ENCODE data around the gene RNF43.

Gene RNF43

GRCh38 chr17:58382872-58383242 lies 34.5 kb downstream of the RNF43 start:
- Histone ChIP-seq H3K9ac (ENCODE audit: insufficient read length) (no peak overlapping the region), H3K36me3 (ENCODE audit: insufficient read depth, low read length) (no peaks in the 10 kb centered on the region), H3K4me3 (no peak overlapping the region), H3K27ac (no peak overlapping the region), H3K9me3 (ENCODE audit: low read depth, low read length) (no peaks in the 10 kb centered on the region)
- TF ChIP-seq EZH2 (IDR thresholded peaks at IDR 0.05) = no peak
- TF ChIP-seq FOXP2 (optimal IDR thresholded peaks at IDR 0.05; ENCODE audit: control extremely low read depth, extremely low read length, insufficient read depth) = no peak
- TF ChIP-seq POLR2AphosphoS5 (IDR thresholded peaks at IDR 0.05; ENCODE audit: borderline replicate concordance, low read depth, low read length) = no peak
- no peak for DNase-seq (ENCODE audit: low read depth, low spot score)

DNA sequence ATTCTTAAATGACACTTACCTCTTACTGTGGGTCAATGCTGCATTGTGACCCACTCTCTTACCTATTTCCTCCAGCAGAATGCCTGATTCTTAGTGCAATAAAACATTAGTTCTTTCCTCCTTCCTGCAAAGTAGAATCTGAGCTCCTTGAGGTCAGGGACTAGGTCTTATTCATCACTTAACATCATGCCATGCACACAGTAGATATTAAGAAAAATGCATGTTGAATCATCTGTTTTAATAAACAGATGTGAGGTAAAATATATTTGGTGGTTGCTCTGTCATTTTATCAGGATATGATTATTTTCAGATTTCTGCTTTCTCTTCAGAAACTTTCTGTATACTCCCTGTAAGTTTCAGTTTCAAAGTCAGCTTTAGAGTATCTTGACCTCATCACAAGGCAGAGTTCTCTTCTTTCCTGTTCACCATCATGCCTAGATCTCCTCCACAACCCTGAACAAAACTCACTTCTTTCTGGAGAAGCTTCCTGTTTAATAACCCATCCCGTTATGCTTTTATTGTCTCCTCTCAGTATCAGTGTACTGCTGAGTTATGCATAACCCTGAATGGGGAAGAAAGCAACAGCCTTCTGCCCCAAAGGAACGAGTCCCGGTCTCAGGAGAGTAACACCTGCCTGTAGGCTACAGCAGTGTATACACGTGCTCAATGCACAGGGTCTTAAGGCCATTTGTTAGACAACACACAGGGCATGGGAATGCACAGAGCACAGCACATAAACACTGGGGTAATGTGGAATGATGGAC lies 35.0 kb downstream of the RNF43 start:
- Histone ChIP-seq H3K9me3 (ENCODE audit: low read depth, low read length) (no peaks in the 10 kb centered on the region), H3K9ac (ENCODE audit: insufficient read length) (no peak overlapping the region), H3K4me3 (no peak overlapping the region), H3K36me3 (ENCODE audit: insufficient read depth, low read length) (no peaks in the 10 kb centered on the region), H3K27ac (no peak overlapping the region)
- TF ChIP-seq EZH2 (IDR thresholded peaks at IDR 0.05) (no peak), POLR2AphosphoS5 (IDR thresholded peaks at IDR 0.05; ENCODE audit: borderline replicate concordance, low read depth, low read length) (no peak), FOXP2 (optimal IDR thresholded peaks at IDR 0.05; ENCODE audit: control extremely low read depth, extremely low read length, insufficient read depth) (no peak)
- DNase-seq (ENCODE audit: low read depth, low spot score) = no peak

- H3K4me3 ChIP-seq = no peak overlapping the region
- no peak overlapping the region for H3K9ac ChIP-seq (ENCODE audit: insufficient read length)
- no peak for DNase-seq (ENCODE audit: low read depth, low spot score)
- H3K9me3 ChIP-seq (ENCODE audit: low read depth, low read length) = no peaks in the 10 kb centered on the region
- no peak for TF ChIP-seq EZH2 (IDR thresholded peaks at IDR 0.05)
- no peak for TF ChIP-seq FOXP2 (optimal IDR thresholded peaks at IDR 0.05; ENCODE audit: control extremely low read depth, extremely low read length, insufficient read depth)
- no peak for TF ChIP-seq POLR2AphosphoS5 (IDR thresholded peaks at IDR 0.05; ENCODE audit: borderline replicate concordance, low read depth, low read length)
- H3K27ac ChIP-seq = no peak overlapping the region
- no peaks in the 10 kb centered on the region for H3K36me3 ChIP-seq (ENCODE audit: insufficient read depth, low read length)
Observed at GRCh38 chr17:58381124-58382035, 36.0 kb downstream of the RNF43 start.

GRCh38 chr17:58380207-58381123 lies 36.9 kb downstream of the RNF43 start:
- Histone ChIP-seq H3K4me3 (no peak overlapping the region), H3K9ac (ENCODE audit: insufficient read length) (no peak overlapping the region), H3K9me3 (ENCODE audit: low read depth, low read length) (no peaks in the 10 kb centered on the region), H3K36me3 (ENCODE audit: insufficient read depth, low read length) (no peaks in the 10 kb centered on the region), H3K27ac (no peak overlapping the region)
- no peak for TF ChIP-seq FOXP2 (optimal IDR thresholded peaks at IDR 0.05; ENCODE audit: control extremely low read depth, extremely low read length, insufficient read depth)
- no peak for TF ChIP-seq EZH2 (IDR thresholded peaks at IDR 0.05)
- no peak for TF ChIP-seq POLR2AphosphoS5 (IDR thresholded peaks at IDR 0.05; ENCODE audit: borderline replicate concordance, low read depth, low read length)
- no peak for DNase-seq (ENCODE audit: low read depth, low spot score)

DNA sequence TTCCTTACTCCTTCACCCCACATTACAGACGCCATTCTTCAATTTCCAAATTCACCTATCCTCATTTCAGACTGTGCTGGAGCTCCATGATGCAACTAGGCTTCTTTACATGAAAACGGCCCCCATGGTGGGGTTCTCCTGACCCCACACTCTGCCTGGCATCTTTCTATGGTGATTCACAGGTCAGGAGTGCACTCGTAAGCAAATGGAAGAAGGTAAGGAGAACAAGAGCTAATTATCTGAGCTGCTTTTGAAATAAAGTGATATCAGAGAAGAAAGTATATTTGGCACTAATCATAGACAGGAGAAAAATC lies 37.9 kb downstream of the RNF43 start:
- Histone ChIP-seq H3K9me3 (ENCODE audit: low read depth, low read length) (no peaks in the 10 kb centered on the region), H3K4me3 (no peak overlapping the region), H3K27ac (no peak overlapping the region), H3K9ac (ENCODE audit: insufficient read length) (no peak overlapping the region), H3K36me3 (ENCODE audit: insufficient read depth, low read length) (no peaks in the 10 kb centered on the region)
- TF ChIP-seq FOXP2 (optimal IDR thresholded peaks at IDR 0.05; ENCODE audit: control extremely low read depth, extremely low read length, insufficient read depth) (no peak), POLR2AphosphoS5 (IDR thresholded peaks at IDR 0.05; ENCODE audit: borderline replicate concordance, low read depth, low read length) (no peak), EZH2 (IDR thresholded peaks at IDR 0.05) (no peak)
- DNase-seq (ENCODE audit: low read depth, low spot score) = no peak

DNA sequence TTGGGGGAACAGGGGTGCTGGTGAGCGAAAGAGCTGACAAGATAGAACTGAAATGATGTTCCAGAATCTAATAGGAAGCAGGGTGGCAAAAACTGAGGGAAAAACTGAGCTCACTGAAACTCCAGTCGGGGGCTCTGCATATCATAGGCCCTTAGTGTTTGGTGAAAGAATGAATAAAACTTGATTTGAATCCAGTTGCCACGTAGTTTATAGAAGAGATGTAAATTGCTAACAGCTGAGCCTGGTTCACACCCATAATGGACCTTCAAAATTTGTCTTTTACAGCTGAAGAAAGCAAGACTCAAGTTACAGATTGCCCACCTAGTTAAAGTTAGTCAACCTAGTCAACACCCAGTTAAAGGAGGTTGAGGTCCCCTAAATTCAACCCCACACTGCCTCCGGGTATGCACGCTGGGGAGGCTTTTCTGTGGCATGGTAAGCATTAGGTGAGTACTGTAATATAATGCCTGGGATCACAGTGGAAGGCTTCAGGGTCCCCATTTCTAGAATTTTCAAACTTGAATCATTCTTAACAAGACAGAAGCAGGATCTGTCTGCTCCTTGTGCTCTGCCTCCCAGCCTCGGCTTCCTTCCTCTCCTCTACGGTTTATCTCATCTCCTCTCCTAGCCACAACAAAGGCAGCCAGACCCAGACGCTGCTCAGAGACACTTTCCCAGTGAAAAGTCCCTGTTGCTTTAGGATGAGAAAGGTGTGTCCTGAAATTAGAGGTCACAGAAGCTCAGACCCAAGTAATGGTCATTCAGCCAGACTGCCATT lies 38.4 kb downstream of the RNF43 start:
- no peak overlapping the region for H3K4me3 ChIP-seq
- no peak for DNase-seq (ENCODE audit: low read depth, low spot score)
- H3K27ac ChIP-seq = no peak overlapping the region
- H3K9ac ChIP-seq (ENCODE audit: insufficient read length) = no peak overlapping the region
- no peaks in the 10 kb centered on the region for H3K36me3 ChIP-seq (ENCODE audit: insufficient read depth, low read length)
- H3K9me3 ChIP-seq (ENCODE audit: low read depth, low read length) = no peaks in the 10 kb centered on the region
- TF ChIP-seq EZH2 (IDR thresholded peaks at IDR 0.05) (no peak), POLR2AphosphoS5 (IDR thresholded peaks at IDR 0.05; ENCODE audit: borderline replicate concordance, low read depth, low read length) (no peak), FOXP2 (optimal IDR thresholded peaks at IDR 0.05; ENCODE audit: control extremely low read depth, extremely low read length, insufficient read depth) (no peak)

DNA sequence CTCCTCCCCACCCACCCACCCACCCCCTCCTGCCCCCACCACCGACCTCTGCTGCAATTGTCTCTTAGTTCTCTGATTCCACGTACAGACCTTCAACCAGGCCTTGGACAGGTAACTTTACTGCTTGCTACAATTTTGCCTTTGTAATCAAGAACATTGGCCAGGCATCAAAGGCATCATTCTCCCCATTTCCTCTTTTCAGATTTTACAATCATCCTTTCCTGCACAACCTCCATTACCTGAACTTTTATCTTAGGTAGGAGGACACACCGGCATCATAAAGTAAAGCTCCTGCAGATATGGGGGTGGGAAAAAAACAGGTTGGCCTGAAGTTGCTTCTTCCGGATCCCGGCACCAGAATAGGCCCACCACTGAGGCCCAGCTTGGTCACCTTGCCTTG lies 39.7 kb downstream of the RNF43 start:
- Histone ChIP-seq H3K27ac (no peak overlapping the region), H3K9ac (ENCODE audit: insufficient read length) (no peak overlapping the region), H3K36me3 (ENCODE audit: insufficient read depth, low read length) (no peaks in the 10 kb centered on the region), H3K4me3 (no peak overlapping the region), H3K9me3 (ENCODE audit: low read depth, low read length) (no peaks in the 10 kb centered on the region)
- no peak for DNase-seq (ENCODE audit: low read depth, low spot score)
- TF ChIP-seq FOXP2 (optimal IDR thresholded peaks at IDR 0.05; ENCODE audit: control extremely low read depth, extremely low read length, insufficient read depth) = no peak
- no peak for TF ChIP-seq EZH2 (IDR thresholded peaks at IDR 0.05)
- no peak for TF ChIP-seq POLR2AphosphoS5 (IDR thresholded peaks at IDR 0.05; ENCODE audit: borderline replicate concordance, low read depth, low read length)

Measured in SK-N-MC (cell line).